Measurements from ENCODE around the gene PIK3AP1. TPM values are rescaled to one million over a fixed set of nuclear protein-coding genes. Genes with fewer than 3 reads are reported as not detected.

PIK3AP1 gene
- polyA plus RNA-seq, 1 of the 3 experiments (the other 2 are of a cell fraction): 0.07 TPM

- Histone ChIP-seq H3K27ac (ENCODE audit: low read depth in 2 of 2, low read length in 1 of 2) (no peak overlapping the region), H3K9me3 (no peaks in the 10 kb centered on the region), H3K4me2 (no peak overlapping the region), H3K79me2 (ENCODE audit: insufficient read depth) (no peaks in the 10 kb centered on the region), H3K4me1 (ENCODE audit: control insufficient read depth in 1 of 2, insufficient read depth in 2 of 2, low read depth in 1 of 2, low read length in 1 of 2) (peaks cover 0 to 4% of the 10 kb centered on the region in 2 experiments; a peak in 1 of 4 replicates), H3K9ac (no peak overlapping the region), H3K27me3 (ENCODE audit: insufficient read depth) (no peaks in the 10 kb centered on the region), H2AFZ (ENCODE audit: low read depth) (no peak overlapping the region), H3K36me3 (replicated peaks in 1 of 2; ENCODE audit: control insufficient read depth in 1 of 2, insufficient read depth in 2 of 2, low read length in 1 of 2) (no peaks in the 10 kb centered on the region), H3K9me2 (no peaks in the 10 kb centered on the region), H3F3A (replicated peaks; ENCODE audit: insufficient read depth) (no peaks in the 10 kb centered on the region), H3K4me3 (ENCODE audit: low read depth in 2 of 2, low read length in 1 of 2) (no peak overlapping the region), H4K20me1 (ENCODE audit: insufficient read depth) (no peaks in the 10 kb centered on the region)
- ChIA-PET POLR2A (no interaction called here), CTCF (no interaction called here)
- TF ChIP-seq RXRA (IDR thresholded peaks at IDR 0.05; ENCODE audit: borderline replicate concordance, low read depth) (no peak), CTCF (IDR thresholded peaks at IDR 0.05) (no peak), SIN3A (IDR thresholded peaks at IDR 0.05; ENCODE audit: borderline replicate concordance, low read depth, low read length) (no peak), USF1 (IDR thresholded peaks at IDR 0.05; ENCODE audit: borderline replicate concordance, low read depth) (no peak), FOXM1 (IDR thresholded peaks at IDR 0.05; ENCODE audit: low read depth) (no peak), MXI1 (IDR thresholded peaks at IDR 0.05; ENCODE audit: low read depth, low read length) (no peak)
- 37% methylated on average over 3 of the region's 3 CpGs for WGBS (ENCODE audit: low lambda C conversion rate)
- no peak for DNase-seq
These were observed 82.2 kb downstream of the PIK3AP1 start for GRCh38 chr10:96638120-96638519.

- no peak overlapping the region for H3K9ac ChIP-seq
- H3K9me2 ChIP-seq: no peaks in the 10 kb centered on the region
- H3K4me1 ChIP-seq (ENCODE audit: control insufficient read depth in 1 of 2, insufficient read depth in 2 of 2, low read depth in 1 of 2, low read length in 1 of 2): peaks cover 0 to 7% of the 10 kb centered on the region in 2 experiments; a peak in 1 of 4 replicates
- no peaks in the 10 kb centered on the region for H4K20me1 ChIP-seq (ENCODE audit: insufficient read depth)
- no peak overlapping the region for H3K4me2 ChIP-seq
- H2AFZ ChIP-seq (ENCODE audit: low read depth): no peak overlapping the region
- POLR2A ChIA-PET: no interaction called here
- CTCF ChIA-PET: no interaction called here
- TF ChIP-seq PBX3 (IDR thresholded peaks at IDR 0.05) (no peak), NRF1 (IDR thresholded peaks at IDR 0.05; ENCODE audit: low read depth, low read length) (no peak), EZH2phosphoT487 (IDR thresholded peaks at IDR 0.05; ENCODE audit: borderline replicate concordance, low read depth) (no peak), FOSL2 (IDR thresholded peaks at IDR 0.05; ENCODE audit: borderline replicate concordance, low read depth) (no peak), CHD2 (IDR thresholded peaks at IDR 0.05; ENCODE audit: low read length, partially characterized antibody) (no peak), FOXJ3 (CRISPR knock-in tag; IDR thresholded peaks at IDR 0.05) (no peak), MEF2A (IDR thresholded peaks at IDR 0.05; ENCODE audit: borderline replicate concordance, low read depth) (no peak), ELF1 (IDR thresholded peaks at IDR 0.05) (no peak), JUND (IDR thresholded peaks at IDR 0.05) (no peak), ZBTB33 (IDR thresholded peaks at IDR 0.05; ENCODE audit: borderline replicate concordance, low read depth) (no peak), FOXM1 (IDR thresholded peaks at IDR 0.05; ENCODE audit: low read depth) (no peak), USF2 (IDR thresholded peaks at IDR 0.05; ENCODE audit: borderline replicate concordance, low read depth, low read length) (no peak), TAF1 (IDR thresholded peaks at IDR 0.05; ENCODE audit: borderline replicate concordance, low read depth, low read length) (no peak), RXRA (IDR thresholded peaks at IDR 0.05; ENCODE audit: borderline replicate concordance, low read depth) (no peak), CTCF (IDR thresholded peaks at IDR 0.05) (no peak)
- H3K27me3 ChIP-seq (ENCODE audit: insufficient read depth): no peaks in the 10 kb centered on the region
- H3K27ac ChIP-seq (ENCODE audit: low read depth in 2 of 2, low read length in 1 of 2): no peak overlapping the region
- no peaks in the 10 kb centered on the region for H3K36me3 ChIP-seq (replicated peaks in 1 of 2; ENCODE audit: control insufficient read depth in 1 of 2, insufficient read depth in 2 of 2, low read length in 1 of 2)
- H3K9me3 ChIP-seq: no peaks in the 10 kb centered on the region
- WGBS (ENCODE audit: low lambda C conversion rate): 51% methylated on average over 4 of the region's 4 CpGs
- no peaks in the 10 kb centered on the region for H3K79me2 ChIP-seq (ENCODE audit: insufficient read depth)
- no peaks in the 10 kb centered on the region for H3F3A ChIP-seq (replicated peaks; ENCODE audit: insufficient read depth)
- no peak for DNase-seq
- H3K4me3 ChIP-seq (ENCODE audit: low read depth in 2 of 2, low read length in 1 of 2): no peak overlapping the region
These were observed 82.6 kb downstream of the PIK3AP1 start for GRCh38 chr10:96637709-96638108.
